ENCODE measurements around the gene TTC9.
A peak's percentile ranks its signal among the peaks of the same experiment; 100 is the strongest.

TTC9 gene

GRCh38 chr14:70660967-70661893 lies 19.5 kb downstream of the TTC9 start:
- no peaks in the 10 kb centered on the region for H3K9me2 ChIP-seq (replicated peaks; ENCODE audit: low read depth, low read length)
- H3F3A ChIP-seq (ENCODE audit: low read depth) = no peaks in the 10 kb centered on the region
- no peaks in the 10 kb centered on the region for H4K20me1 ChIP-seq (ENCODE audit: insufficient read depth, low read length, poor library complexity, severe bottlenecking)
- H3K4me2 ChIP-seq (ENCODE audit: low read depth, low read length, poor library complexity, severe bottlenecking) = peak overlapping the region; percentile 27
- H3K27me3 ChIP-seq (ENCODE audit: insufficient read depth, low read length, poor library complexity, severe bottlenecking) = no peaks in the 10 kb centered on the region
- H3K4me1 ChIP-seq (ENCODE audit: insufficient read depth, low read length, poor library complexity, severe bottlenecking) = peaks cover 55% of the 10 kb centered on the region
- TF ChIP-seq, protein P1, sequence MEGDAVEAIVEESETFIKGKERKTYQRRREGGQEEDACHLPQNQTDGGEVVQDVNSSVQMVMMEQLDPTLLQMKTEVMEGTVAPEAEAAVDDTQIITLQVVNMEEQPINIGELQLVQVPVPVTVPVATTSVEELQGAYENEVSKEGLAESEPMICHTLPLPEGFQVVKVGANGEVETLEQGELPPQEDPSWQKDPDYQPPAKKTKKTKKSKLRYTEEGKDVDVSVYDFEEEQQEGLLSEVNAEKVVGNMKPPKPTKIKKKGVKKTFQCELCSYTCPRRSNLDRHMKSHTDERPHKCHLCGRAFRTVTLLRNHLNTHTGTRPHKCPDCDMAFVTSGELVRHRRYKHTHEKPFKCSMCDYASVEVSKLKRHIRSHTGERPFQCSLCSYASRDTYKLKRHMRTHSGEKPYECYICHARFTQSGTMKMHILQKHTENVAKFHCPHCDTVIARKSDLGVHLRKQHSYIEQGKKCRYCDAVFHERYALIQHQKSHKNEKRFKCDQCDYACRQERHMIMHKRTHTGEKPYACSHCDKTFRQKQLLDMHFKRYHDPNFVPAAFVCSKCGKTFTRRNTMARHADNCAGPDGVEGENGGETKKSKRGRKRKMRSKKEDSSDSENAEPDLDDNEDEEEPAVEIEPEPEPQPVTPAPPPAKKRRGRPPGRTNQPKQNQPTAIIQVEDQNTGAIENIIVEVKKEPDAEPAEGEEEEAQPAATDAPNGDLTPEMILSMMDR (conservative IDR thresholded peaks at IDR 0.05; ENCODE audit: low read length) = peak; percentile 57
- TF ChIP-seq EZH2phosphoT487 (IDR thresholded peaks at IDR 0.05; ENCODE audit: borderline replicate concordance) = no peak
- no peak overlapping the region for H2AFZ ChIP-seq (ENCODE audit: low read length)
- H3K4me3 ChIP-seq (ENCODE audit: low read length, poor library complexity, severe bottlenecking) = no peak overlapping the region
- H3K36me3 ChIP-seq (ENCODE audit: insufficient read depth, low read length) = no peaks in the 10 kb centered on the region
- H3K9me3 ChIP-seq (ENCODE audit: insufficient read depth, low read depth, low read length) = no peaks in the 10 kb centered on the region
- peaks cover 14% of the 10 kb centered on the region; the same call in 1 of the 2 replicates for H3K79me2 ChIP-seq (ENCODE audit: insufficient read depth, low read length)
- H3K9ac ChIP-seq (ENCODE audit: low read depth, low read length, poor library complexity, severe bottlenecking) = peak overlapping the region; percentile 18

DNA sequence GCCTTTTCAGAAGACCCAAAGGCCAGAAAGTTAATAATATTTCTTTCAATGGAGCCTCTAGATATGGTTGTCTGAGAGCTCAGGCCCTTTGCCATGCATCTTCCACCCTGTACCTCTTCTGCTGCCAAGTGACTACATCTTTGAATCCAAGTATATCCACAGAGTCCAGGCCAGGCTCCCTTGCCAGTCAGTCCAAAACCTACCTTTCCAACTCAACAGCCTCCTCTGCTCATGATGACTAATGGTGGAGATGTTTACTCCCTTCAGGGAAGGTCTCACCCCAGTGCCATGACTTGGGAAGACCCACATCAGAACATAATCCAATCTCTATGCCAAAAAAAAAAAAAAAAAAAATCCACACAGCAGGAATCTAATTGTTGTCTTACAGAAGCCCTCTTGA lies 20.4 kb downstream of the TTC9 start:
- peaks cover 12% of the 10 kb centered on the region; the same call in 1 of the 2 replicates for H3K79me2 ChIP-seq (ENCODE audit: insufficient read depth, low read length)
- no peaks in the 10 kb centered on the region for H3K36me3 ChIP-seq (ENCODE audit: insufficient read depth, low read length)
- no peaks in the 10 kb centered on the region for H3K9me3 ChIP-seq (ENCODE audit: insufficient read depth, low read depth, low read length)
- peak overlapping the region; percentile 27 for H3K4me2 ChIP-seq (ENCODE audit: low read depth, low read length, poor library complexity, severe bottlenecking)
- no peak overlapping the region for H2AFZ ChIP-seq (ENCODE audit: low read length)
- peaks cover 47% of the 10 kb centered on the region for H3K4me1 ChIP-seq (ENCODE audit: insufficient read depth, low read length, poor library complexity, severe bottlenecking)
- no peaks in the 10 kb centered on the region for H3K9me2 ChIP-seq (replicated peaks; ENCODE audit: low read depth, low read length)
- H3K4me3 ChIP-seq (ENCODE audit: low read length, poor library complexity, severe bottlenecking) = no peak overlapping the region
- no peaks in the 10 kb centered on the region for H3K27me3 ChIP-seq (ENCODE audit: insufficient read depth, low read length, poor library complexity, severe bottlenecking)
- H3F3A ChIP-seq (ENCODE audit: low read depth) = no peaks in the 10 kb centered on the region
- no peaks in the 10 kb centered on the region for H4K20me1 ChIP-seq (ENCODE audit: insufficient read depth, low read length, poor library complexity, severe bottlenecking)
- peak overlapping the region; percentile 18 for H3K9ac ChIP-seq (ENCODE audit: low read depth, low read length, poor library complexity, severe bottlenecking)
- TF ChIP-seq EZH2phosphoT487 (IDR thresholded peaks at IDR 0.05; ENCODE audit: borderline replicate concordance) = no peak
- TF ChIP-seq, protein P1 (conservative IDR thresholded peaks at IDR 0.05; ENCODE audit: low read length) = no peak

DNA sequence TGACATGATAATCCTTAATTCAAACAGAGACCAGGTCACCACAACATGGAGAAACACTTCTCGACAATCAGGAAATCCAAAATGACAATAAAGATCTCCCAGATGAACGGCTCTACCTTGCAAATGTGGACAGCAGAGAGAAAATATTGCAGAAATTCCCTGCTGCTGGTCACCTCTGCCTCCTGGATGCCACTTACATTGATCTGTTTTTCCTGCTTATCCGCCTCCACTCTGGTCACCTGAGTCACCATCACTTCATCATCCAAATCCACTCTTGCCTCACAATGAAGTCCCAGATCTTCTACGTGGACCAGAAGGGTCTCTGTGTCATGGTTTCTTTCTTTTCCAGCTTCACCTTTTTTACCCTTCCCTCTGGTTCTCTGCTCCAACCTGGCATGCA lies 21.1 kb downstream of the TTC9 start:
- no peaks in the 10 kb centered on the region for H3K27me3 ChIP-seq (ENCODE audit: insufficient read depth, low read length, poor library complexity, severe bottlenecking)
- H4K20me1 ChIP-seq (ENCODE audit: insufficient read depth, low read length, poor library complexity, severe bottlenecking) = no peaks in the 10 kb centered on the region
- H3K36me3 ChIP-seq (ENCODE audit: insufficient read depth, low read length) = no peaks in the 10 kb centered on the region
- no peak overlapping the region for H3K9ac ChIP-seq (ENCODE audit: low read depth, low read length, poor library complexity, severe bottlenecking)
- TF ChIP-seq EZH2phosphoT487 (IDR thresholded peaks at IDR 0.05; ENCODE audit: borderline replicate concordance) = no peak
- TF ChIP-seq, protein P1 (conservative IDR thresholded peaks at IDR 0.05; ENCODE audit: low read length) = no peak
- H3K4me3 ChIP-seq (ENCODE audit: low read length, poor library complexity, severe bottlenecking) = no peak overlapping the region
- H3F3A ChIP-seq (ENCODE audit: low read depth) = no peaks in the 10 kb centered on the region
- H3K9me2 ChIP-seq (replicated peaks; ENCODE audit: low read depth, low read length) = no peaks in the 10 kb centered on the region
- no peak overlapping the region for H3K4me2 ChIP-seq (ENCODE audit: low read depth, low read length, poor library complexity, severe bottlenecking)
- no peak overlapping the region for H2AFZ ChIP-seq (ENCODE audit: low read length)
- no peaks in the 10 kb centered on the region for H3K9me3 ChIP-seq (ENCODE audit: insufficient read depth, low read depth, low read length)
- H3K4me1 ChIP-seq (ENCODE audit: insufficient read depth, low read length, poor library complexity, severe bottlenecking) = peaks cover 44% of the 10 kb centered on the region
- peaks cover 12% of the 10 kb centered on the region; the same call in 1 of the 2 replicates for H3K79me2 ChIP-seq (ENCODE audit: insufficient read depth, low read length)

All from Loucy (cell line).